NCI-H187 treated with DMSO at 0.1 percent for 48 hours (cell line): ENCODE results near the gene ABHD18.
"Not testable (repeated sequence)": the region's sequence is repeated elsewhere in the genome, so short reads cannot be mapped to it uniquely, and the experiment has no call there.

Experiments
- DNase-seq: peaks from one replicate; lab custom pipeline; 2025; lab: John Stamatoyannopoulos, UW

The ABHD18 gene

GRCh38 chr4:127965062-127965802, at the start of gene ABHD18, which contains the start of gene MFSD8:
ABHD18 (plus strand) TSS chr4:127965406; CDS start chr4:127982956, 17,550 bp downstream.
MFSD8 (minus strand) TSS chr4:127965173; CDS start chr4:127965133, 40 bp downstream.
- DNase-seq: peak; percentile 72

GRCh38 chr4:127916512-127916911, 48.7 kb upstream of the ABHD18 start:
- DNase-seq: no peak

DNA sequence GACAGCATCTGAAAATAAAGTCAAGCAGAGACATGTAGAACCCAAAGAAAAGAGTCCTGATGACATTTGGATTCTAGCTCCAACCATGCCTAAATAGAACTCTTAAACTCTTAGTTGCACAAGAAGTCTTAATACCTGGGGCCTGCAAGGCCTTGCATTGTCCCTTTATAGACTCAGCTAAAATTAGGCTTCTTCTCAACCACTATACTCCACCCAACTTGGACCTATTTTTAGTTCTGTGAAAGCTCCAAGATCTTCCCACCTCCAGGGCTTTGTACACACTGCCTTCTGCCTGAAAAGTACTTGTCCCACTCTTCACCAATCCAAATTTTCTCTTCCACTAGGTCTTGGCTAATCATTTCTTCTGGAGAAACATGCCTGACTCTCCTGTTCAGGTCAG, 48.1 kb upstream of the ABHD18 start:
- no peak for DNase-seq

DNA sequence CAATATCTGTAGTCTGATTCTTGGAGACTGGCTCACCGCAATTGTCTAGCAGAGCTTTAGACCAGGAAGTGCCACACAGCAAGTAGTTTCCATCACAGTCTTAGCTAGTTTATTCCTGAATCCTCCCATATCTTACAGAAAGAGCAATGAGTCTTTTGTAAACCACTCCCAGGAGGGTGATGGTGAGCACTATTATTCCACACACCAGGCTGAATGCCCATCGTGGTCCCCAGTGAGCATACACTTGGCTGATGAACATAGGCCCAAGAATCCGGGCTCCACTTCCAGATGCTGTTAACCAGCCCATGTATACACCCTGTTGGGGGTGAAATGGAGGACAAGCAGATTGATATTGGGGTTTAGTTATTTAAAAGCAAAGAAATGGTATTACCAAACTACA, 44.7 kb upstream of the ABHD18 start:
- DNase-seq: no peak

DNA sequence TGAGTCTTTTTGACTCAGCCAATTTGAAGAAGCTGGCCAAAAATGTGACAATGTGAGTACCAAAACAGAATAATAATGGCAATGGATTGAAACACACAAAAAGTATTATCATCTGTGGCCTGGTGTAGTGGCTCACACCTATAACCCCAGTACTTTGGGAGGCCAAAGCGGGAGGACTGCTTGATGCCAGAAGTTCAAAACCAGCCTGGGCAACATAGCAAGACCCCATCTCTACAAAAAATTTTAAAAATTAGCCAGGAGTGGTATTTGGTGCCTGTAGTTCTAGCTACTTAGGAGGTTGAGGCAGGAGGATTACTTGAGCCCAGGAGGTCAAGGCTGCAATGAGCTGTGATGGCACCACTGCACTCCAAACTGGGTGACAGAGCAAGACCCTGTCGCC, 43.0 kb upstream of the ABHD18 start:
- no peak for DNase-seq

- not testable (repeated sequence) for DNase-seq
Observed at GRCh38 chr4:127925720-127926119, 39.5 kb upstream of the ABHD18 start.

DNA sequence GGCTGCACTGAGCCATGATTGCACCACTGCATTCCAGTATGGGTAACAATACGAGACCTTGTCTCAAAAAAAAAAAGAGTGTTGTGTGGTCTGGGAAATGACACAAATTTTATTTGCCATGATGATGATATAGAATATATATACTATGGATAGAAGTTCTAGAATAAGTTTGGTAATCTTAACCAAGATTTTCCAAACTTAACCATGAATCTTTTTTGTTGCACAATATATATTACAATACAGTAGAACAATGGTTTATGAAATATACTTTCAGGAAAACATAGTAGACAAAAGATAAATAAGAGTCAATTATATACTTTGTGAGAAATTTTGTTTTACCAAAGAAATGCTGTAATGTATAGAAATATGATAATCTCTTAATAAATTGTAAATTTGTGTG, 35.0 kb upstream of the ABHD18 start:
- no peak for DNase-seq

GRCh38 chr4:127931836-127932235, 33.4 kb upstream of the ABHD18 start:
- DNase-seq: not testable (repeated sequence)

DNA sequence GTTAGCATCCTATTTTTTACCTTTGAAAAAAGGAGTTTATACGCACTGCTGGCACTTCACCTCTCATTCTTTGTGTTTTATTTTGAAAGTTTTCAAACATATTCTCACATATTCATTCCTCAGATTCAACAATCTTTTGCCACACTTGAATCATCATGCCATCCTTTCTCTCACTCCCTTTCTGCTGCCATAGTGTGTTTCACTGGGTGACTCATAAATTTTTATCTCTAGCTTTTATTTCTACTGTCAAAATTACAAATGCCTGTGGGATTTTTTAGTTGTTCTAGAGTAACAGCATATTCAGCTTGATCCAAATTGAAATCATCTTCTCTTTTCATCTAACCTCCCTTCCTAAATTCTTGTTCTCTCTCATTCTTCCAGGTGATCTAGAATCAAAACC, 28.2 kb upstream of the ABHD18 start:
- DNase-seq: no peak

- no peak for DNase-seq
Observed at GRCh38 chr4:127957105-127957504, 8.1 kb upstream of the ABHD18 start.

DNA sequence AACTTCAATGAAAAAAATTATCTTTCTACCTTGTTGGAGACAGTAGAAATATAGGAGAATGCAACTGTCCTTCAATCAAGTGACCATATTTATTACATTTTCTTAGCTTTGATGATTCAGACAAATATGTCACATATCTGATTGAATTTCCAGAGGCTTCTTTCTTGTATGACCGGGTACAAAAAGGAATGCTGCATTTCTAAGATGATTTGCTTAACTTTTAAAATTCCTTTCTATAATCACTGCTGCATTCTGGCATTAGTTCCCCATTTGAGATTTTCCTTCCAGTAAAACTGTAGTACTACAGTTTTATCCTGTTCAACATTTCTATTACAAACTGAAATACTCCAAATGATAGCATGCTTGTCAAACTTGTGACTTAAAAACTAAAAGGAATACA, 5.4 kb upstream of the ABHD18 start:
- no peak for DNase-seq

- DNase-seq: not testable (repeated sequence)
Observed at GRCh38 chr4:127963633-127964398, 1.4 kb upstream of the ABHD18 start.

GRCh38 chr4:127964426-127965061, 662 bp upstream of the ABHD18 start:
- DNase-seq: not testable (repeated sequence)

DNA sequence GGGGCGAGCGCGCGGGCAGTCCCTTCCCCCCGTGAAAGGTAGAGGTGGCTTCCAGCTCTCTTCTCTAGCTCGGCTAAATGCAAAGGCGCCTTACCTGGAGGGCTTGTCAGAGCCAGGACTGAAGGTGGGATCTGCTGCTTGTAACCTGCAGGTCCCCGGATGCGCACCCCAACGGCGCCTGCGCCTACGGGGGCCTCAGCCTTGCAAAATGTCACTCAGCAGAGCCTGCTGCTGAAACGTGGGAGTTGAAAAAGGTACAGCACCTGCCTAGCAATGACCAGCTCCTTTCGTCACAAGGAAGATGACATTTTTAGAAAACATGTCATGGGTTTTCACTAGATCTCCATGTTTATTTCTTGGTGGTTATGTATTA, 583 bp downstream of the ABHD18 start:
- DNase-seq: no peak

DNA sequence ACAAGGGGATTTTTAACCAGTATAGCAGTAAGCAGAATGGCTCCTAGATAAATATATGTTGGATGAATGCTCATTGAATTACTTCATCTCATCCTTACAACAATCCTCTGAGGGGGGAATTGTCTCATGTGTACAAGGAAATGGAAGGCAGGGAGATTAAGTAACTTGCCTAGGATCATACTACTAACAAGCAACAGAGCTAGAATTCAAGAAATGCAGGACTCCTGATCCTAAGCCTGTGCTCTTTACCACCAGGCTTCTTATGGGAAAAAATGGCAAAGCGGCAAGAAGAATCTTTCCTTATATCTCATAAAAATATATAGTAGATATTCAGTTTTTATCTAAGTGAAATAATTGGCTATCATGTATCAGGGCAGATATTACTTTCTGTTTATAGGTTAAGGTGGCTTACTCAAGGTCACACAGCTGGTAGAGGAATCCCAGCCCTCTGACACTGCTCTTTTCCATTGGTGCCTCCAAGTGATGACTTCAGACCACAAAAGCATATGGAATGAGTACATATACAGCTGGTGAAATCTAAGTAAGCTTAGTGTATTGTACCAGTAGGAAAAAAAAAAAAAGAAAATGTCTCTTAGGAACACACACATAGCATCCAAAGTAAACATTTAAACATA, 2.1 kb downstream of the ABHD18 start:
- no peak for DNase-seq

DNA sequence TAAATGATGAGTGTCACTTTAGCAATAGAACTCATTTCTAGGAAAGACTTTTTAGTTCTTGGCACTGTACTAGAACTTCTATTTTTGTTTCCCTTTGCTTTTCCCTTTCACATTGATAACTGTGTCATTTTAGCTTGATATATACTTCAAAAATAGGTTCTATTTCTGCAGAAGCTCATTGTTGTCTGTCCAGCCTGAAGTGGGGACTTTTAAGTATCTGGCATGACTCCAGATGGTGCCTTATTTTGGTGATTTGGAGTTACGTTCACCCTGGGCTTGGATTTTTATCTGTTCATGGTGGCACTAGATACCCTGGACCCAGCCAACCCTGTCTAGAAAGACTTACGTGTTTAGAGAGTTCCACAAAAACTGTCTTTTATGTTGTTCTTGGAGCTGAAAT, 3.4 kb downstream of the ABHD18 start:
- DNase-seq: no peak

DNA sequence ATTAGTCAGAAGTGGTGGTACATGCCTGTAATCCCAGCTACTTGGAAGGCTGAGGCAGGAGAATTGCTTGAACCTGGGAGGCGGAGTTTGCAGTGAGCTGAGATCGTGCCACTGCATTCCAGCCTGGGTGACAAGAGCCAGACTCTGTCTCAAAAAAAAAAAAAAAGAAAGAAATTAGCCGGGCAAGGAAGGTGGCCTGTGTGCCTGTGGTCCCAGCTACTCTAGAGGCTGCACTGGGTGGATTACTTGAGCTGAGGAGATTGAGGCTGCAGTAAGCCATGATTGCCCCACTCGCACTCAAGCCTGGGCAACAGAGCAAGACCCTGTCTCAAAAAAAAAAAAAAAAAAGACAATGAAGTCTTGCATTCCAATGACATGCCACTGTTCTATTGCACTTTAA, 5.7 kb downstream of the ABHD18 start:
- DNase-seq: not testable (repeated sequence)

DNA sequence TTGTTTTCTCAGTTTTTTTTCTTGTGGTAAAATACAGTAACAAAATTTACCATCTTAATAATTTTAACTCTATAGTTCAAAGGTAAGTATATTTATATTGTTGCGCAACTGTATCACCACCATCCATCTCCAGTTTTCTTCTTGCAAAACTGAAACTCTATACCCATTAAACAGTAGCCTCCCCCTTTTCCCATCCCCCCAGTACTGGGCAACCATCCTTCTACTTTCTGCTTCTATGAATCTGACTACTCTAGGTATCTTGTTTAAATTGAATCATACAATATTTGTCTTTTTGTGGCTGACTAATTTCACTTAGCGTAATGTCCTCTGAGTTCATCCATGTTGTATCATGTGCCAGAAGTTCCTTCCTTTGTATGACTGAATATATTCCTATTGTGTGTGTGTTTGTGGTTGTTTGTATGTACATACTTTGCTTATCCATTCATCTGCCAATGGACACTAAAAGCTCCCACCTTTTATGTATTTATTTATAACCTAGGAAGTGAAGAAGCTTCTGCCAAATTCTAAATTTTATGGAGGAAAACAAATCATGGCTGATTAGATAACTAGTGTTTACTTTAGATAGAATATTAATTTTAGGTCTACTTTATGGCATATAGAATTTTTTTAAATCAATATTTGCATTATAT, 10.0 kb downstream of the ABHD18 start:
- DNase-seq: no peak

DNA sequence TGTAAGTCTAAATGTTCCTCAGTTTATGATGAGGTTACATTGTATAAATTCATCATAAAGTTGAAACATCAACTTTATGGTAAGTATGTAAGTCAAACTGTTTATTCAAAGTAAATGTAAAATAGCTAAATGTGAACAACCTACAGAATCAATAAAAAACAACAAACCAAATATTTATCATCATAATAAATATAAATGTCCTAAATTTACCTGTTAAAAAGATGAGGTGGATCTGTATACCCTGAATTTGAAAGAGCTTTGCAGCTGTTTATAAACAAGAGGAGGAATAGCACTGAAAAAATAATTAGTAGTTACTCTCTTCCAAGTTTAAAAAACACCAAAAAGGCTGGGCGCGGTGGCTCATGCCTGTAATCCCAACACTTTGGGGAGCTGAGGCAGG, 13.7 kb downstream of the ABHD18 start:
- DNase-seq: no peak

GRCh38 chr4:127982445-127982844, 17.2 kb downstream of the ABHD18 start:
- no peak for DNase-seq

GRCh38 chr4:127985989-127986388, 20.8 kb downstream of the ABHD18 start:
- no peak for DNase-seq

DNA sequence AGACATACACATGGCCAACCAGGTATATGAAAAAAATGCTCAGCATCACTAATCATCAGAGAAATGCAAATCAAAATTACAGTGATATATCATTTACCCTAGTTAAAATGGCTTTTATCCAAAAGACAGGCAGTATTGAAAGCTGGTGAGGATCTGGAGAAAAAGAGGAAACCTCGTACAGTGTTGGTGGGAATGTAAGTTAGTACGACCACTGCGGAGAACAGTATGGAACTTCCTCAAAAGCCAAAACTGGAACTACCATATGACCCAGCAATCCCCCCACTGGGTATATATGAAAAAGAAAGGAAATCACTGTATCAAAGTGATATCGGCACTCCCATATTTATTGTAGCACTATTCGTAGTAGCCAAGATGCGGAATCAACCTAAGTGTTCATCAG, 23.4 kb downstream of the ABHD18 start:
- DNase-seq: no peak
